ENCODE measurements around the gene PBRM1.

GRCh38 chr3:52535411-52536111, 150.2 kb downstream of the PBRM1 start:
- TF ChIP-seq POLR2AphosphoS5 (IDR thresholded peaks at IDR 0.05; ENCODE audit: borderline replicate concordance, low read depth, low read length) (no peak), EZH2 (IDR thresholded peaks at IDR 0.05) (no peak)

Measured in SK-N-MC (cell line).